ENCODE results near the gene ODF2. TPM values are rescaled to one million over a fixed set of nuclear protein-coding genes. Genes with fewer than 3 reads are reported as not detected.

ODF2 gene
- total and polyA plus RNA-seq, 12 donors = 10.9 to 19.7 (median 14.8) TPM

GRCh38 chr9:128414461-128414860 is 41.3 kb upstream of the ODF2 start:
- intact Hi-C loops (cut with DNase I) = loop anchor here in 6 of 10 donors (5.0 to 10.0 kb wide), 3 partner anchors 50 to 117 kb away; no protein-coding TSS in a partner anchor
- peaks cover 0 to 88% (median 62%) of the 10 kb centered on the region in 7 donors for H3K27me3 ChIP-seq
- no peak for ATAC-seq
- DNase-seq = no peak
- WGBS, 2 donors = 46 to 61% methylated on average over 3 of the region's 3 CpGs
- H3K4me1 ChIP-seq = peaks cover 6 to 23% (median 8%) of the 10 kb centered on the region in 9 donors
- no peaks in the 10 kb centered on the region for H3K36me3 ChIP-seq
- no peak for TF ChIP-seq CTCF (IDR thresholded peaks at IDR 0.05)
- no peak overlapping the region for H3K27ac ChIP-seq
- H3K9me3 ChIP-seq = no peaks in the 10 kb centered on the region
- H3K4me3 ChIP-seq = no peak overlapping the region

GRCh38 chr9:128415281-128415680 is 40.5 kb upstream of the ODF2 start:
- Histone ChIP-seq H3K36me3 (no peaks in the 10 kb centered on the region), H3K27me3 (peaks cover 0 to 87% (median 63%) of the 10 kb centered on the region in 7 donors), H3K9me3 (no peaks in the 10 kb centered on the region), H3K27ac (no peak overlapping the region), H3K4me3 (no peak overlapping the region), H3K4me1 (peaks cover 8 to 30% (median 15%) of the 10 kb centered on the region in 9 donors)
- DNase-seq (no peak), ATAC-seq (no peak)
- intact Hi-C loops (cut with DNase I) = loop anchor here in 2 of 10 donors (5.0 to 10.0 kb wide), 2 partner anchors 50 to 118 kb away; no protein-coding TSS in a partner anchor
- WGBS, 2 donors = 70 to 75% methylated on average over 2 of the region's 2 CpGs
- TF ChIP-seq CTCF (IDR thresholded peaks at IDR 0.05) = no peak

GRCh38 chr9:128416014-128416413 is 39.8 kb upstream of the ODF2 start:
- no peaks in the 10 kb centered on the region for H3K36me3 ChIP-seq
- H3K4me1 ChIP-seq = peaks cover 10 to 31% (median 18%) of the 10 kb centered on the region in 9 donors
- 59 to 61% methylated on average over 6 of the region's 6 CpGs for WGBS, 2 donors
- DNase-seq (no peak), ATAC-seq (no peak)
- no peaks in the 10 kb centered on the region for H3K9me3 ChIP-seq
- no peak overlapping the region for H3K4me3 ChIP-seq
- no peak overlapping the region for H3K27ac ChIP-seq
- peaks cover 0 to 83% (median 63%) of the 10 kb centered on the region in 7 donors for H3K27me3 ChIP-seq
- intact Hi-C loops (cut with DNase I) = loop anchor here in 2 of 10 donors (5.0 to 10.0 kb wide), 2 partner anchors 51 to 119 kb away; no protein-coding TSS in a partner anchor
- TF ChIP-seq CTCF (IDR thresholded peaks at IDR 0.05) = no peak

- intact Hi-C loops (cut with DNase I) = loop anchor here in 2 of 10 donors (5.0 to 10.0 kb wide), 2 partner anchors 52 to 119 kb away; no protein-coding TSS in a partner anchor
- Histone ChIP-seq H3K4me3 (no peak overlapping the region), H3K27ac (no peak overlapping the region), H3K4me1 (peaks cover 11 to 31% (median 22%) of the 10 kb centered on the region in 9 donors), H3K9me3 (no peaks in the 10 kb centered on the region), H3K27me3 (peaks cover 0 to 83% (median 63%) of the 10 kb centered on the region in 7 donors), H3K36me3 (no peaks in the 10 kb centered on the region)
- DNase-seq (no peak), ATAC-seq (no peak)
- TF ChIP-seq CTCF (IDR thresholded peaks at IDR 0.05) = no peak
- 55 to 57% methylated on average over 6 of the region's 6 CpGs for WGBS, 2 donors
Observed at GRCh38 chr9:128416432-128417019, 39.3 kb upstream of the ODF2 start.
